ENCODE results near the gene EYA3.

The EYA3 gene

DNA sequence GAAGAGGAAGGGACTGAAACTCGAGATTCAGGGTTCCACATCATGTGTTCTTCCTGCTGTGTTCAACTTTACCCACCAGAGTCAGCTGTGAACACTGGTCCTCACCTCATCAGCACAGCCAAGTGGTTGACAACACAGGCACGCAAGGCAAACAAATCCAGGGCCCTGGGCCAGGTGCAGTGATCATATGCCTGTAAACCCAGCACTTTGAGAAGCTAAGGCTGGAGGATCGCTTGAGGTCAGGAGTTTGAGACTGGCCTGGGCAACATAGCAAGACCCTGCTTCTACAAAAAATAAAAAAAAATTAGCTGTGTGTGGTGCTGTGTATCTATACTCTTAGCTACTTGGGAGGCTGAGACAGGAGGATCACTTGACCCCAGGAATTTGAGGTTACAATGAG, 137.0 kb downstream of the EYA3 start:
- TF ChIP-seq, protein P1, sequence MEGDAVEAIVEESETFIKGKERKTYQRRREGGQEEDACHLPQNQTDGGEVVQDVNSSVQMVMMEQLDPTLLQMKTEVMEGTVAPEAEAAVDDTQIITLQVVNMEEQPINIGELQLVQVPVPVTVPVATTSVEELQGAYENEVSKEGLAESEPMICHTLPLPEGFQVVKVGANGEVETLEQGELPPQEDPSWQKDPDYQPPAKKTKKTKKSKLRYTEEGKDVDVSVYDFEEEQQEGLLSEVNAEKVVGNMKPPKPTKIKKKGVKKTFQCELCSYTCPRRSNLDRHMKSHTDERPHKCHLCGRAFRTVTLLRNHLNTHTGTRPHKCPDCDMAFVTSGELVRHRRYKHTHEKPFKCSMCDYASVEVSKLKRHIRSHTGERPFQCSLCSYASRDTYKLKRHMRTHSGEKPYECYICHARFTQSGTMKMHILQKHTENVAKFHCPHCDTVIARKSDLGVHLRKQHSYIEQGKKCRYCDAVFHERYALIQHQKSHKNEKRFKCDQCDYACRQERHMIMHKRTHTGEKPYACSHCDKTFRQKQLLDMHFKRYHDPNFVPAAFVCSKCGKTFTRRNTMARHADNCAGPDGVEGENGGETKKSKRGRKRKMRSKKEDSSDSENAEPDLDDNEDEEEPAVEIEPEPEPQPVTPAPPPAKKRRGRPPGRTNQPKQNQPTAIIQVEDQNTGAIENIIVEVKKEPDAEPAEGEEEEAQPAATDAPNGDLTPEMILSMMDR (IDR thresholded peaks at IDR 0.05; ENCODE audit: low read depth, low read length) = no peak
- H3K4me3 ChIP-seq (ENCODE audit: low read depth, low read length) = no peak overlapping the region

DNA sequence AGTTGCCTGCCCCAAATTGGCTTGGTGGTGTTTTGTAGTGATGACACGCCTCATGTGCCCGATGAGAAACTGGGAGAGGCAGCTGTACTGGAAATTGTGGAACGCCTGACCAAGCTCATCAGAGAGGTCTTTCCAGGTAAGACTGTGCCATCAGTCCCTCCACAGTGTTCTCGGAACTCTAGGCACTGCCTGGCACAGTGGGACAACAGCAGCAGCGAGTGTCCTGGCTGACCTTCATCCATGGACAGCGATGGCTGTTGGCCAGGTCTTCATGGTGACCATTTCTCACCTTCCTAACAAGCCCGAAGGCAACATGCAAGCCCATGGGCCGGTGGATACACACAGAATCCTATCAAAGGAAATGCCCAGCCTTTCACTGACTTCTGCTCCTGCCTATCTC, 139.4 kb downstream of the EYA3 start:
- H3K4me3 ChIP-seq (ENCODE audit: low read depth, low read length) = no peak overlapping the region
- TF ChIP-seq, protein P1 (IDR thresholded peaks at IDR 0.05; ENCODE audit: low read depth, low read length) = no peak

DNA sequence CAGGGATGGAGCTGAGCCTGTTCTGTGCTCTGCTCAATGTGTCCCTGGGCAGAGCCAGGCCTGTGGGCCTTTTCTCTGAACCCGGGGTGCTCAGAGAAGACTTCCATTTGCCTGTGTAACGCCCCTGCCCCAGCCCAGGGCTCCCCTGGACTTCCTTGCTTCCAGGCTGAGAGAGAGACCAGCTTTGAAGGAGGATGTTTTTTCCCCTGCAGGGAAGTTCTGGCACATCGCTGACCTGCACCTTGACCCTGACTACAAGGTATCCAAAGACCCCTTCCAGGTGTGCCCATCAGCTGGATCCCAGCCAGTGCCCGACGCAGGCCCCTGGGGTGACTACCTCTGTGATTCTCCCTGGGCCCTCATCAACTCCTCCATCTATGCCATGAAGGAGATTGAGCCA, 143.4 kb downstream of the EYA3 start:
- TF ChIP-seq, protein P1 (IDR thresholded peaks at IDR 0.05; ENCODE audit: low read depth, low read length) = no peak
- H3K4me3 ChIP-seq (ENCODE audit: low read depth, low read length) = no peak overlapping the region

DNA sequence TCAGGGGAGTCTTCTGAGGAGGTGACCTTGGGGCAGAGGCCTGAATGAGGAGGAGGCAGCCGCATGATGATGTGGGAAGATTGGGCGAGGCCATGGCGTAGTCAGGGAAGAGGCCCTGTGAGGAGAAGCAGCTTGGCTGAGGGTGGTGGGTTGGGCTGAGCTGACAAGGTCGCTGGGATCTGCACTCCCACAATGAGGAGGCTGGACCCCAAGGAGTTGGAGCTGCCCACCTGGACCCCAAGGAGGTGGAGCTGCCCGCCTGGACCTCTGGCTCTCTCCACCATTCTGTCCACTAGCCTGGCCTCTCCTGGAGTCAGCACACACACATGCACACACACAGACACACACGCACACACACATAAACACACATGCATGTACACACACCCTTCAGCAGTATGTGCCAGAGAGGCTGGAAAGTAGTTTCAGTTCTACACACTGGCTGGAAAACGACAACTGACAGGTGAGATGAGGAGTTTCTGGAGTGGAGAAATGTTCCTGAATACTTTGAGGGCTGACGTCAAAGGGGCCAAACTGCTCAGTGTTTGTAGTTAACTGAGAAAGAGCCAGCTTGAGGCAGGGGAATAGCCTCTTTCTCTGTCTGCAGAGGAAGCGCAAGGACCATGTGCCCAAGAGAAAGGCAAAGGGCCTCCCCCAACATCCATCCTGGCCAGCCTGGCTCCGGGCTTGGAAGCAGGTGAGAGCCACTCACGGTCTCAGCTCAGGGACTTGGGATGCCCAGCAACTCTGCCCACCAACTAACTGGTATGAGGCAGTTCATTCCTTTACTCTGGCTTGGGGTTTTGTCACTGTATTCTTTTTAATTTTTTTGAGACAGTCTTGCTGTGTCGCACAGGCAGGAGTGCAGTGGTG, 146.5 kb downstream of the EYA3 start:
- TF ChIP-seq, protein P1 (IDR thresholded peaks at IDR 0.05; ENCODE audit: low read depth, low read length) = no peak
- H3K4me3 ChIP-seq (ENCODE audit: low read depth, low read length) = no peak overlapping the region

DNA sequence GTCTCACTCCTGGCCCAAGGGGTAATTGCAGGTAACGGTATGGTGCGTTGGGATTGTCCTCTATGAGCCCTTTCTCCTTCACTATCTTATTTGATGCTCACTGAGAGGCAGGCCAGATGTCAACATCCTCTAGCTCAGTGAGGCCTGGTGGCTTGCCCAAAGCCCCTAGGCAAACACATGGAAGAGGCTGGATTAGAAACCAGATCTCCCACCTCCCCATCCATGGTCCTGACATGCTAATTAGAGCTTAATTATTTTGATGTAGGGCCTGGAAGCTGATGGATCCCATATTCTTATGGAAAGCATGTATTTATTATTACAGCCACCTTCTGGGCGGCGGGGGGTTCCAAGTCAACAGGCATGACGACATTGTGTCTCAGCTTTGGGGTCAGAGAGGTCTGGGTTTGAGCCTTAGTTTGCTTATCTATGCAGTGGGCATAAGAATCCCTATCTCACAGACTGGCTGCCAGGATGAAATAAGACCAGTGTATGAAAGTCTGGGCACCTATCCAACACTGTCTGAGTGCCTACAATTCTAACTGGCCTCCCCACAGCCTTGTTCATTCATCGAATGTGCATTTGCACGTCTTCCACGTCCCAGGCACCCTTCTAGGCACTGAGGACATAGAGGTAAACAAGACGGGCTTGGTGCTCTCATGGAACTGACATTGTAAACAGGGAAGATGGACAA, 147.4 kb downstream of the EYA3 start:
- H3K4me3 ChIP-seq (ENCODE audit: low read depth, low read length) = no peak overlapping the region
- TF ChIP-seq, protein P1 (IDR thresholded peaks at IDR 0.05; ENCODE audit: low read depth, low read length) = no peak

DNA sequence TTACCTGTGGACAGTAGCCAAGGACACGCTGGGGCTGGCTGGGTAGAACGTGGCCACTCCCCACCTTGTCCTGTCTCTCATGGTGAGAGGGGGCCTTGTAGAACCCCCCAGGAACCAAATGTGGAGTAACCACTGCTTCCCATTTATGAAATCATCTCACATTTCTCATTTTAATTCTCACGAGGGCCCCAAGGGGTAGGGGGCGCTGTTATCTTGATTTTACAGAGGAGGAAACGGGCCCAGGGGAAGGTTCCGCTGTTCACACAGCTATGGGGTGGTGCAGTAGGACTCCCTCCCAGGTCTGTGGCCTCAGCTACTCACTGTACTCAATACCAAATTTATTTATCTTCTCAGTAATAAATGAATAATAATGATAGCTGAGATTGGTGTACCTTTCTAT, 148.1 kb downstream of the EYA3 start:
- TF ChIP-seq, protein P1 (IDR thresholded peaks at IDR 0.05; ENCODE audit: low read depth, low read length) = no peak

DNA sequence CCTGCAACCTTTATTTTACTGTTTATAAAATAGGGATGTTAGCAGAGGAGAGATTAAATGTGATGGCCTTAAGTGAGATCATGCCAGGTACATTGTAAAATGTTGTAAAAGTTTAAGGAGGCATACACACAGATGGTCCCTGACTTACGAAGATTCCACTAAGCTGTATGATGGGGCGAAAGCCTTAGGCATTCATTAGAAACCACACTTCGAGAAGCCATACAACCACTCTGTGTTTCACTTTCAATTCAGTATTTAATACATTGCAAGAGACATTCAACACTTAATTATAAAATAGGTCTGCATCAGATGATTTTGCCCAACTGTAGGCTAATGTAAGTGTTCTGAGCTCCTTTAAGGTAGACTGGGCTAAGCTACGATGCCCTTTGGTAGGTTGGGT, 149.9 kb downstream of the EYA3 start:
- TF ChIP-seq, protein P1 (IDR thresholded peaks at IDR 0.05; ENCODE audit: low read depth, low read length) = no peak

More for the DNA sequence above, 148.1 kb downstream of the EYA3 start:
- H3K4me3 ChIP-seq (ENCODE audit: low read depth, low read length) = no peak overlapping the region

More for the DNA sequence above, 149.9 kb downstream of the EYA3 start:
- H3K4me3 ChIP-seq (ENCODE audit: low read depth, low read length) = no peak overlapping the region

Measured in WI38 (cell line).